Measurements from ENCODE around the gene MGME1. TPM values are rescaled to one million over a fixed set of nuclear protein-coding genes. Genes with fewer than 3 reads are reported as not detected.

Gene MGME1
- total and polyA plus RNA-seq, 4 donors, result 10.1 to 19.1 (median 11.5) TPM

DNA sequence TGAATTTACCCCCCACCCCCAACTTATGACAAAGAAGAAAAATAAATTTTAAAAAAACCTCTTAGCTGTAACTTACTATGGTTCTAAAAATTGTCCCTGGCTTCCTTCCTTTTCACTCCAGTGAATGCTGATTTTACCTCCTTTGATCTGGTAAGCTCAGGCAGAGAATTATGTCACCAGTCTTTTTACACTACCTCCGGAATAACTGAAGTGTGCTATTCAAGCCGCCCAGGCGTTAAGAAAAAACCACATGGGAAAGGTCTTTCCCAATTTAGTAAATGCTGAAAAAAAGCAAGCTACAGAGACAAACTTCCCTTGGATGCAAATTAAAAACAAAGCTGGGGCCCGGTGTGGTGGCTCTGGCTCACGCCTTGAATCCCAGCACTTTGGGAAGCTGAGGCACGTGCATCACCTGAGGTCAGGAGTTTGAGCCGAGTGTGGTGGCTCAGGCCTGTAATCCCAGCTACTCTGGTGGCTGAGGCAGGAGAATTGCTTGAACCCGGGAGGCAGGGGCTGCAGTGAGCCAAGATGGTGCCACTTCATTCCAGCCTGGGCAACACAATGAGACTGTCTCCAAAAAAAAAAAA lies 12.6 kb upstream of the MGME1 start:
- Histone ChIP-seq H3K36me3 (ENCODE audit: control insufficient read depth in 4 of 4, insufficient read depth in 4 of 4, low read length in 4 of 4) (peaks cover 13 to 29% (median 25%) of the 10 kb centered on the region in 4 donors), H3K4me1 (ENCODE audit: control insufficient read depth in 5 of 5, insufficient read depth in 5 of 5, low read length in 5 of 5) (peaks cover 13 to 43% (median 30%) of the 10 kb centered on the region in 5 donors), H3K27me3 (ENCODE audit: control insufficient read depth in 3 of 3, insufficient read depth in 3 of 3, low read length in 2 of 3) (no peaks in the 10 kb centered on the region), H3K27ac (ENCODE audit: low read depth in 1 of 2, low read length in 1 of 2) (no peak overlapping the region), H3K9ac (ENCODE audit: insufficient read depth in 1 of 2, low read length in 2 of 2) (no peak overlapping the region), H3K4me3 (no peak overlapping the region), H3K9me3 (ENCODE audit: control insufficient read depth in 4 of 4, insufficient read depth in 3 of 4, low read length in 3 of 4) (no peaks in the 10 kb centered on the region)
- DNase-seq (no peak), ATAC-seq (ENCODE audit: insufficient read depth, low FRiP score) (no peak)
- TF ChIP-seq, protein P1, sequence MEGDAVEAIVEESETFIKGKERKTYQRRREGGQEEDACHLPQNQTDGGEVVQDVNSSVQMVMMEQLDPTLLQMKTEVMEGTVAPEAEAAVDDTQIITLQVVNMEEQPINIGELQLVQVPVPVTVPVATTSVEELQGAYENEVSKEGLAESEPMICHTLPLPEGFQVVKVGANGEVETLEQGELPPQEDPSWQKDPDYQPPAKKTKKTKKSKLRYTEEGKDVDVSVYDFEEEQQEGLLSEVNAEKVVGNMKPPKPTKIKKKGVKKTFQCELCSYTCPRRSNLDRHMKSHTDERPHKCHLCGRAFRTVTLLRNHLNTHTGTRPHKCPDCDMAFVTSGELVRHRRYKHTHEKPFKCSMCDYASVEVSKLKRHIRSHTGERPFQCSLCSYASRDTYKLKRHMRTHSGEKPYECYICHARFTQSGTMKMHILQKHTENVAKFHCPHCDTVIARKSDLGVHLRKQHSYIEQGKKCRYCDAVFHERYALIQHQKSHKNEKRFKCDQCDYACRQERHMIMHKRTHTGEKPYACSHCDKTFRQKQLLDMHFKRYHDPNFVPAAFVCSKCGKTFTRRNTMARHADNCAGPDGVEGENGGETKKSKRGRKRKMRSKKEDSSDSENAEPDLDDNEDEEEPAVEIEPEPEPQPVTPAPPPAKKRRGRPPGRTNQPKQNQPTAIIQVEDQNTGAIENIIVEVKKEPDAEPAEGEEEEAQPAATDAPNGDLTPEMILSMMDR (IDR thresholded peaks at IDR 0.05; ENCODE audit: control extremely low read depth, extremely low read depth), result no peak
- 48 to 63% methylated on average over 8 of the region's 8 CpGs for WGBS, 2 donors

GRCh38 chr20:17957505-17958363 lies 11.1 kb upstream of the MGME1 start:
- peaks cover 16 to 55% (median 44%) of the 10 kb centered on the region in 5 donors for H3K4me1 ChIP-seq (ENCODE audit: control insufficient read depth in 5 of 5, insufficient read depth in 5 of 5, low read length in 5 of 5)
- TF ChIP-seq, protein P1 (IDR thresholded peaks at IDR 0.05; ENCODE audit: control extremely low read depth, extremely low read depth), result no peak
- DNase-seq (no peak), ATAC-seq (ENCODE audit: insufficient read depth, low FRiP score) (no peak)
- whole genome bisulfite sequencing, 2 donors, result 47 to 51% methylated on average over 5 of the region's 5 CpGs
- H3K36me3 ChIP-seq (ENCODE audit: control insufficient read depth in 4 of 4, insufficient read depth in 4 of 4, low read length in 4 of 4), result peaks cover 10 to 20% (median 17%) of the 10 kb centered on the region in 4 donors
- H3K9ac ChIP-seq (ENCODE audit: insufficient read depth in 1 of 2, low read length in 2 of 2), result no peak overlapping the region
- H3K27me3 ChIP-seq (ENCODE audit: control insufficient read depth in 3 of 3, insufficient read depth in 3 of 3, low read length in 2 of 3), result no peaks in the 10 kb centered on the region
- H3K4me3 ChIP-seq, result no peak overlapping the region
- no peaks in the 10 kb centered on the region for H3K9me3 ChIP-seq (ENCODE audit: control insufficient read depth in 4 of 4, insufficient read depth in 3 of 4, low read length in 3 of 4)
- no peak overlapping the region for H3K27ac ChIP-seq (ENCODE audit: low read depth in 1 of 2, low read length in 1 of 2)

DNA sequence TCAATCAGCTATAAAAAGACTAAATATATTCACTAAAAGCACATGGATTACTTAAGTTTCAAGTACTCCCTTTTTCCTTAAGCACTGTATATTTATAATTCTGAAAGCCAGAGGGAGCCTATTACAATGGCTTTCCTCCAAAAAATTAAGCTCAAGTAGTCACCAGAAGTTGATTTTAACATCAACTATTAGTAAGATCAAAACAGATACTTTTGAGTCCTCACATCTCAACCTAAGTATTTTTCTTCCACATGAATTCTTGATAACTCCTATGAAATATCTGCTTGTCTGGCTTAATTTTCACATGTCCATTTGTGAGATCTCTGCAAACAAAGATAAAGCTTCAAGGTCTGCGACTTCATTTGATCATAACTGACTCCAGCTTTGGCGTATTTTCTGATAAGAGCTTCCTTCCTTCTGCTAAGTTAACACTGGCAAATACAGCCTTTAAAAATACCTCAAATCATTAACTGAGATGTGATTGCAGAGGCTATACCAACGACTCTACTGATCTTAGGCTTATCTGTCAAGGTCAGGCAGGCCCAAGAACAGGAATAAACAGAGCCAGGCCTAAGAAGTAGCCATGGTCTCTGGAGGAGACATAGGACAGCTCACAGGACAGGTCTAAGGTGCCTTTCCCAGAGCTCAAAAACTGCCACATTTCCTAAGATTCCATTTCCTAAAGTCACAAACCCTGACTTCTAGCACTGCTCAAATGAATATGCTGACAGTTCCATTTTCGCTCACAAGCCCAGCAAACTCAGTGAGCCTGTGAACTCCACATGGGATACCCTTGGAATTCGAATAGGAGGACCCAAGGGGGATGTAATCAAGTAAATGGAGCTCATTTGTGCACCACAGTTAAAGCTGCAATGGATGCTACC lies 10.2 kb upstream of the MGME1 start:
- no peaks in the 10 kb centered on the region for H3K9me3 ChIP-seq (ENCODE audit: control insufficient read depth in 4 of 4, insufficient read depth in 3 of 4, low read length in 3 of 4)
- peak overlapping the region; percentile 26 to 58 for H3K27ac ChIP-seq (ENCODE audit: low read depth in 1 of 2, low read length in 1 of 2)
- H3K27me3 ChIP-seq (ENCODE audit: control insufficient read depth in 3 of 3, insufficient read depth in 3 of 3, low read length in 2 of 3), result no peaks in the 10 kb centered on the region
- DNase-seq, result peak in 2 of 3 donors; percentile 70 to 79
- 30 to 34% methylated on average over 5 of the region's 5 CpGs for WGBS, 2 donors
- H3K4me3 ChIP-seq, result no peak overlapping the region
- no peak for ATAC-seq (ENCODE audit: insufficient read depth, low FRiP score)
- peaks cover 11 to 20% (median 12%) of the 10 kb centered on the region in 4 donors for H3K36me3 ChIP-seq (ENCODE audit: control insufficient read depth in 4 of 4, insufficient read depth in 4 of 4, low read length in 4 of 4)
- H3K4me1 ChIP-seq (ENCODE audit: control insufficient read depth in 5 of 5, insufficient read depth in 5 of 5, low read length in 5 of 5), result peaks cover 19 to 63% (median 44%) of the 10 kb centered on the region in 5 donors
- TF ChIP-seq, protein P1 (IDR thresholded peaks at IDR 0.05; ENCODE audit: control extremely low read depth, extremely low read depth), result no peak
- H3K9ac ChIP-seq (ENCODE audit: insufficient read depth in 1 of 2, low read length in 2 of 2), result peak overlapping the region in 1 of 2 donors; percentile 42

Data from lung (tissue), 12 donors.